Gastrocnemius medialis (tissue), 4 donors: ENCODE measurements around the gene ROR2.

Experiments used
- CTCF ChIP-seq, 5 experiments: fragments of 450-650 bp in 3 of 5; fragments of 200-600 bp in 2 of 5; sonication (generic) in 2 of 5; IDR thresholded peaks in 4 of 5; conservative IDR thresholded peaks in 1 of 5; 1 replicate in 4 of 5; 2 replicates in 1 of 5; pipeline ENCODE4 v1.5.1; 2016 to 2019; ENCODE audit warnings: antibody characterized with exemption in 5 of 5, mild to moderate bottlenecking in 3 of 5, moderate library complexity in 3 of 5
- POLR2A ChIP-seq, 2 donors: fragments of 450-650 bp; IDR thresholded peaks; one replicate each; pipeline ENCODE4 v1.6.1; 2017; ENCODE audit warnings: antibody characterized with exemption in 2 of 2, mild to moderate bottlenecking in 2 of 2, moderate library complexity in 2 of 2

GRCh38 chr9:91900055-91900796 lies 49.8 kb downstream of the ROR2 start:
- TF ChIP-seq POLR2A (IDR thresholded peaks at IDR 0.05) (no peak), CTCF (IDR thresholded peaks at IDR 0.05 in 4 of 5, conservative IDR thresholded peaks at IDR 0.05 in 1 of 5) (no peak)
